Measurements from ENCODE around the gene CSMD2. TPM values are rescaled to one million over a fixed set of nuclear protein-coding genes. Genes with fewer than 3 reads are reported as not detected.

Gene CSMD2
- total RNA-seq, 2 experiments from 2014 or later: not detected

- H3K27ac Mint-ChIP-seq: no peak overlapping the region
- no peaks in the 10 kb centered on the region for H3K4me1 Mint-ChIP-seq
- no peak for DNase-seq
- no peak overlapping the region for H3K4me3 Mint-ChIP-seq
- no peaks in the 10 kb centered on the region for H3K36me3 Mint-ChIP-seq (ENCODE audit: low read depth)
- ChIA-PET POLR2A (no interaction called here), CTCF (no interaction called here)
- H3K27me3 Mint-ChIP-seq: peaks cover 7% of the 10 kb centered on the region
- H3K9me3 Mint-ChIP-seq: no peaks in the 10 kb centered on the region
These were observed 484.7 kb downstream of the CSMD2 start for GRCh38 chr1:33680281-33680840.

GRCh38 chr1:33670567-33670966, 494.5 kb downstream of the CSMD2 start:
- CTCF ChIA-PET: interaction anchor here (1.0 kb wide), 1 partner anchor 58 kb away, joined by 3 read pairs; no protein-coding TSS in a partner anchor
- Mint-ChIP-seq H3K4me1 (no peaks in the 10 kb centered on the region), H3K27me3 (peaks cover 6% of the 10 kb centered on the region), H3K4me3 (no peak overlapping the region), H3K36me3 (ENCODE audit: low read depth) (no peaks in the 10 kb centered on the region), H3K27ac (no peak overlapping the region), H3K9me3 (no peaks in the 10 kb centered on the region)
- no peak for DNase-seq
- POLR2A ChIA-PET: no interaction called here

DNA sequence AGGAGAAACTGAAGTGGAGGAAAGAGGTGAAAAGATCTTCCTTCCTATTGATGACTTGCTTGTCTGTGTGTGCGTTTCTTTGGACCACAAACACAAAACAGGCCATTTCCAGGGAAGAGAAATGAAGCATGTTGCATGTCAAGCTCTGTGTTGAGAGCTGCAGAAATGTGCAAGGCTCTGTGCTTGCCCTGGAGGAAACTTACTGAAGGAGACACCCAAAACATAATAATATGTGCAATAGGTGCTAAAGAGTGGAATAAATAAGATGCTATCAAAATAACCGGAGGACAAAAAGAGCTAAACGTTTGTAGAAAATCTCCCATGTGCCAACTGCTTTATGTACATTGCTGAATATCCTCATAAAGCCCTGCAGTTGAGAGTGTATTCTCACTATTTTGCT, 496.3 kb downstream of the CSMD2 start:
- Mint-ChIP-seq H3K27ac (no peak overlapping the region), H3K9me3 (no peaks in the 10 kb centered on the region), H3K27me3 (peaks cover 4% of the 10 kb centered on the region), H3K4me1 (no peaks in the 10 kb centered on the region), H3K4me3 (no peak overlapping the region), H3K36me3 (ENCODE audit: low read depth) (no peaks in the 10 kb centered on the region)
- POLR2A ChIA-PET: no interaction called here
- CTCF ChIA-PET: no interaction called here
- no peak for DNase-seq

GRCh38 chr1:33667386-33668282, 497.4 kb downstream of the CSMD2 start:
- POLR2A ChIA-PET: no interaction called here
- H3K9me3 Mint-ChIP-seq: no peaks in the 10 kb centered on the region

GRCh38 chr1:33666616-33667015, 498.4 kb downstream of the CSMD2 start:
- no peak overlapping the region for H3K4me3 Mint-ChIP-seq
- peaks cover 4% of the 10 kb centered on the region for H3K27me3 Mint-ChIP-seq
- no peaks in the 10 kb centered on the region for H3K9me3 Mint-ChIP-seq
- POLR2A ChIA-PET: no interaction called here
- no peak for DNase-seq
- H3K27ac Mint-ChIP-seq: no peak overlapping the region
- H3K36me3 Mint-ChIP-seq (ENCODE audit: low read depth): no peaks in the 10 kb centered on the region
- no peaks in the 10 kb centered on the region for H3K4me1 Mint-ChIP-seq
- CTCF ChIA-PET: no interaction called here

More at GRCh38 chr1:33667386-33668282, 497.4 kb downstream of the CSMD2 start:
- H3K36me3 Mint-ChIP-seq (ENCODE audit: low read depth): no peaks in the 10 kb centered on the region
- H3K27ac Mint-ChIP-seq: no peak overlapping the region
- CTCF ChIA-PET: no interaction called here
- no peak overlapping the region for H3K4me3 Mint-ChIP-seq
- no peaks in the 10 kb centered on the region for H3K4me1 Mint-ChIP-seq
- no peak for DNase-seq
- peaks cover 4% of the 10 kb centered on the region for H3K27me3 Mint-ChIP-seq

DNA sequence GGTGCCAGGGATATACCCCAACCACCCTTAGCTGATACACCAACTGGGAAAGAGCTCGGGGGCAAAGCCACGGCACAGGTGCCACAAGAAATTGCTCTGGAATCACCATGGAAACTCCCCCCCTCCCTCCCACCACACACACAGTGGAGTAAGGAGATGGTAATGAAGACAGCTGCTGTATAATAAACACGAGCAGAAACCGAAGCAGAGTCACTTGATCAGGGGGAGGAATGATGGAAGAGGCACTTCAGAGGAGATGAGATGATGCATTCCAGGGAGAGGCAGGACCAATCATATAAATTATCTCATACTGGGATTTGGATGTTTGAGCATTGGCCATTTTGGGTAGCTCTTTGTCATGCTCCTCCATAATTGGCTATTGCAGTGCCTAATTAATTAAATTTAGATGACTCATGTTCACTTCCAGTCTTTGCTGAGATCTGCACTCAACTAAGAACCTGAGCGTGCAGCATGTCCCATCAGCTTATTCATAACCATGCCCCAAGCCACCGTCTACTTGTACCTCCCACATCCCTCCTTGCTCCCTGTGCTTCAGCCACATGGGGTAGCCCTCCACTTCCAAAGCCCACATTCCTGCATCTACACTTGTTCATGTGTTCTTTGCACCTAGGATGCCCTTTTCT, 503.1 kb downstream of the CSMD2 start:
- POLR2A ChIA-PET: no interaction called here
- CTCF ChIA-PET: no interaction called here
- H3K27me3 Mint-ChIP-seq: peaks cover 4% of the 10 kb centered on the region
- H3K27ac Mint-ChIP-seq: no peak overlapping the region
- H3K4me3 Mint-ChIP-seq: no peak overlapping the region
- H3K36me3 Mint-ChIP-seq (ENCODE audit: low read depth): no peaks in the 10 kb centered on the region
- H3K4me1 Mint-ChIP-seq: no peaks in the 10 kb centered on the region
- H3K9me3 Mint-ChIP-seq: no peaks in the 10 kb centered on the region
- no peak for DNase-seq

DNA sequence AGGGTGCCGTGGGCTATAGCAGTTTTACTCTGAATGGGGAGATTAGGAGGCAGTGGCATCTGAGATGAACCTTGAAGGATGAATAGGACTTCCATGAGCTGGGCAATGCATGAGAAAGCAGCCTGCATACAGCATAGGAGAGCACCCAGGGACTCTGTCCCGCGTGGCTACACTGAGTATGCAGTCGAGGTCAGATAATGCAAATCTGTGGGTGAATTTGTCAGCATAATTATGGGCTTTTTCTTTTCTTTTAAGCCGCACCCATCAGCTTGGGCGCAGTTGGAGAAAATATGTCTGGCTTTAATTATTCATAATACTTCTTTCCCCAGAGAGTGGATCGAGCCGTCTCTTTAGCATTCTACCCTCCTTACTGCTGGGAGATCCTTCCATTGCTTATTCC, 504.1 kb downstream of the CSMD2 start:
- H3K4me1 Mint-ChIP-seq: no peaks in the 10 kb centered on the region
- no peak overlapping the region for H3K27ac Mint-ChIP-seq
- no peaks in the 10 kb centered on the region for H3K36me3 Mint-ChIP-seq (ENCODE audit: low read depth)
- H3K9me3 Mint-ChIP-seq: no peaks in the 10 kb centered on the region
- ChIA-PET CTCF (no interaction called here), POLR2A (no interaction called here)
- peaks cover 3% of the 10 kb centered on the region for H3K27me3 Mint-ChIP-seq
- H3K4me3 Mint-ChIP-seq: no peak overlapping the region
- DNase-seq: no peak

DNA sequence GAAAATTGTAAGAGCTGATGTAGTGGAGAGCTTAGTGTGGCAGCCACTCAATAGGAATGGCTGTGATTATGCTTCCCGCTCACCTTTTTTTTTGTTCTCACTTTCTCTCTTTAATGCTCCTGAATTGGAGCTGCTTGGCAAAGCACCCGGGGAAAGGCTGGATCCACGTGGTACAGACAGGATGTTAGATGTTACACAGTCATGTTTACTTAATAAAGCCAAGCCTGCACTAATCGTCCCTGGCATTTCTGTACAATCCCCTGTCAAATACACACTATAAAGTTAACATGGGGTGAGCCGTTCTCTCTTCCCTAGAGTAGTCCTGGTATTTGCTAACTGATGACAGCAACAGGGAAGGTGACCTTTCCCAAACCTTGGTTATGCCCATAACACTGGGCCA, 504.8 kb downstream of the CSMD2 start:
- ChIA-PET CTCF (interaction anchor here (1.8 kb wide), 1 partner anchor 26 kb away, joined by 3 read pairs; no protein-coding TSS in a partner anchor), POLR2A (no interaction called here)
- Mint-ChIP-seq H3K4me3 (no peak overlapping the region), H3K27me3 (peaks cover 1% of the 10 kb centered on the region), H3K9me3 (no peaks in the 10 kb centered on the region), H3K36me3 (ENCODE audit: low read depth) (no peaks in the 10 kb centered on the region), H3K27ac (no peak overlapping the region), H3K4me1 (no peaks in the 10 kb centered on the region)
- no peak for DNase-seq

DNA sequence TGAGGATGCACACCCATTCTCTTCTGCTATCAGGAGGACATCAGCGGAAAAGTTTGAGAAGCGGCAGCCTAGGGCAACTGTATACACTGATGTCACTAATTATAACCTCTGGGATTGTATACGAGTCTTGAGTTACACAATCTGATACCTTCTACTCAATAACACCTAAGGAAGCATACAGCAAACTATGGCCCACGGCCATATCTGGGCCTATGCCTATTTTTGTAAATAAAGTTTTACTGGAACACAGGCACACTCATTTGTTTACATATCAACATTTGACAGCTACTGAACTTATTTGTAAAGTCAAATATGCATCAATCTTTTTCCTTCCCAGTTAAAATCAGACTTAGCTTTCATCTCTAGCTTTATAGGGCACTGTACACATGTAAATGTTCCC, 505.4 kb downstream of the CSMD2 start:
- ChIA-PET POLR2A (no interaction called here), CTCF (interaction anchor here (1.8 kb wide), 1 partner anchor 26 kb away, joined by 3 read pairs; no protein-coding TSS in a partner anchor)
- DNase-seq: no peak
- Mint-ChIP-seq H3K4me1 (no peaks in the 10 kb centered on the region), H3K27ac (no peak overlapping the region), H3K36me3 (ENCODE audit: low read depth) (no peaks in the 10 kb centered on the region), H3K9me3 (no peaks in the 10 kb centered on the region), H3K27me3 (peaks cover 1% of the 10 kb centered on the region), H3K4me3 (no peak overlapping the region)

GRCh38 chr1:33657833-33658232, 507.2 kb downstream of the CSMD2 start:
- no peak for DNase-seq
- H3K4me1 Mint-ChIP-seq: no peaks in the 10 kb centered on the region
- no peaks in the 10 kb centered on the region for H3K9me3 Mint-ChIP-seq
- no peak overlapping the region for H3K4me3 Mint-ChIP-seq
- ChIA-PET CTCF (no interaction called here), POLR2A (no interaction called here)
- H3K36me3 Mint-ChIP-seq (ENCODE audit: low read depth): no peaks in the 10 kb centered on the region
- no peak overlapping the region for H3K27ac Mint-ChIP-seq
- peaks cover 1% of the 10 kb centered on the region for H3K27me3 Mint-ChIP-seq

GRCh38 chr1:33656467-33657005, 508.5 kb downstream of the CSMD2 start:
- Mint-ChIP-seq H3K4me3 (no peak overlapping the region), H3K4me1 (no peaks in the 10 kb centered on the region), H3K36me3 (ENCODE audit: low read depth) (no peaks in the 10 kb centered on the region), H3K27ac (no peak overlapping the region), H3K27me3 (peaks cover 1% of the 10 kb centered on the region), H3K9me3 (no peaks in the 10 kb centered on the region)
- ChIA-PET CTCF (no interaction called here), POLR2A (no interaction called here)
- DNase-seq: no peak

DNA sequence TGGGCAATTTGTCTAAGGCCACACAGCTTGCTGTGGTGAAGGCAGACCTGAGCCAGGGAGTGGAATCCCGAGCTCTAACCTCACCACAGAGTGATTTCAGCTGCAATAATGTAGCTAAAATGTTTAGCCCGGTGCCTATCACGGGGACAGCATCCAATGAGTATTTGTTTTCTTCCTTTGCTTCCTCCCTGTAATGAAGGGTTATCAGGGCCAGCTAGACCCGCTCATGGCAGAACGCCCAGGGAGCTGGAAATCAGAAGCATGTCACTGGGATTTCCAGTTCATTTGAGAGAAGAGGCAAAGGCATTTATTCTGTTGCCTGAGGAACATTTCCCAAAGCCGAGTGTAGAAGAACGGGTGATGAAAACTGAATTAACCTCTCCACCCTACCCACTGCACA, 509.5 kb downstream of the CSMD2 start:
- Mint-ChIP-seq H3K27ac (no peak overlapping the region), H3K27me3 (peaks cover 1% of the 10 kb centered on the region), H3K9me3 (no peaks in the 10 kb centered on the region), H3K36me3 (ENCODE audit: low read depth) (no peaks in the 10 kb centered on the region), H3K4me1 (no peaks in the 10 kb centered on the region), H3K4me3 (no peak overlapping the region)
- POLR2A ChIA-PET: no interaction called here
- CTCF ChIA-PET: no interaction called here
- DNase-seq: no peak

DNA sequence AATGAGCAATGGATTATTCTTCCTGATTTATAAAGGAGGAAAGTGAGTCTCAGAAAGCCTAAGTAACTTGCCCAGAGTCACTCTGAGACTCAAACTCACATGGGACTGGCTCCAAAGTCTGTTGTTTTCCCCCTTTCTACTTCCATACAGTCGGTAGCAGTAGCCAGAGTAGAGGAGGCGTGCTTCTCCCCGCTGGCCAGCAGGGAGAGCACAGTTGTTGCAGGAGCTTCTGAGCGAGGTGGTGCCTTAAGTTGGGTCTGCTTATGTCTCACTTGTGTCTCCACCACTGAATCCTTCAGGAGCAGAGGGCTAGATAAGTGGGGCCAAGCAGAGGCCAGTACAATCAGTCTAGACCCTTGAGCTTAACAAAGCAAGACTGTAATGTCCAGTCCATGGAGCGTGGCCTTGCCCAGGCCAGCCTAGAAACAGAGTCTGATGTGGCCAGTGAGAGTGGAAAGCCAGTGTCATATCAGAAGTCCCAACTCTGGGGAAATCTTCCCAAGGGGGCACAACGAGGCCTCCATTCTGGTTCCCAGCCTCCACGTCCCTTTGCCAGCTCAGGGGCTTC, 510.7 kb downstream of the CSMD2 start:
- no peak for DNase-seq
- H3K27ac Mint-ChIP-seq: no peak overlapping the region
- POLR2A ChIA-PET: no interaction called here

More for the DNA sequence above, 510.7 kb downstream of the CSMD2 start:
- CTCF ChIA-PET: no interaction called here
- H3K4me1 Mint-ChIP-seq: no peaks in the 10 kb centered on the region
- H3K4me3 Mint-ChIP-seq: no peak overlapping the region
- H3K36me3 Mint-ChIP-seq (ENCODE audit: low read depth): no peaks in the 10 kb centered on the region
- H3K9me3 Mint-ChIP-seq: no peaks in the 10 kb centered on the region
- H3K27me3 Mint-ChIP-seq: peaks cover 1% of the 10 kb centered on the region
